Measurements from ENCODE around the gene MCRIP2.
A peak's percentile ranks its signal among the peaks of the same experiment; 100 is the strongest.
"Not testable (repeated sequence)": the region's sequence is repeated elsewhere in the genome, so short reads cannot be mapped to it uniquely, and the experiment has no call there.

MCRIP2 gene

DNA sequence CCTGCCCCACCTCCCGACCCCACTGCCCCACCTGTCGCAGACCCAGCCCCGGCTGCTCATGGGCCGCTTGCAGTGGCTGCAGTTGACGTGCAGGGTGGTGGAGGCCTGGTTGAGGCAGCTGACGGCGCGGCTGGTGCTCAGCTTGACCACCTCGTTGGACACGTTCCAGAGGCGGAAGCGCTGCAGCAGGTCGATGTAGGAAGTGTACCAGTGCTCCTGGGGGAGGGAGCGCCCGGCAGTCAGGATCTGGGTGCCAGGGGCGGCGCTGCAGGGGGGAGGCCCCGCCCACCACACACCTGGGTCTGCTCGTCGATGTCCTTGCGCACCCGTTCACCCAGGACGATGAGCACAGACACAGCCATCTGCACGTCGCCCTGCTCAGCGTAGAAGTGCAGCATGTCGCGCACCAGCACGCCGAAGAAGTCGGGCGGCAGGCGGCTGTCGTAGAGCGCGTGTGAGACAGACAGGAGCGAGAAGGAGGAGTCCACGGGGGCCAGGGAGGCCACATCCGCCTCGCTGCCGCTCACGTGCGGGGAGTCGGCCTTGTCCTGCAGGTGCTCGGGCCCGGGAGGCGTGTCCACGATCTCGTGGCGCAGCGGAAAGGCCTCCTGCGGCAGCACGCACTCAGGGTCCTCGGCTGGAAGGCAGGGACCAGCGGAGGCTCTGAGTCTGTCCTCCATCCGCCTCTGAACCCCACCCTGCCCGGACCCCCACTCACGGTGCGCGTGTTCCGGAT is 43.5 kb downstream of the MCRIP2 start:
- Mint-ChIP-seq H3K27ac (no peak overlapping the region), H3K4me3 (peak overlapping the region; percentile 44), H3K9me3 (no peaks in the 10 kb centered on the region), H3K4me1 (peaks cover 21% of the 10 kb centered on the region), H3K36me3 (peaks cover 3% of the 10 kb centered on the region), H3K27me3 (no peaks in the 10 kb centered on the region)

DNA sequence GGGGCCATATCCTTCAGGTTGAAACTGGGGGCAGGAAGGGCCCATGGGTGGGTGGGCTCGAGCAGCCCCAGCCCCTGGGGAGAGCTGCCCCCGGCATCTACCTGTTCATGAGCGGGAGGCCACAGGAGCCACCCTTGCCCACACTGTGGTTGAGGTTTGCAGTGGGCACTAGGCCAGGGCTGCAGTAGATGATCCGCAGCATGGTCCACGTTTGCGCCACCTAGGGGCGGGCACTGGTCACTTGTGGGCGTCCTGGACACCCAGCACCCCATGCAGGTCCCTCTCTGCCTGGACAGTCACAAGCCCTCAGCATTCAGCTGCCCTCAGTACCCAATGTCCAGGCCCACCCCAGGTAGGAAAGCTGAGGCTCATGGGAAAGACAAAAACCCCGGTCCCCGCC is 44.3 kb downstream of the MCRIP2 start:
- H3K4me3 Mint-ChIP-seq: peak overlapping the region; percentile 44
- H3K27ac Mint-ChIP-seq: no peak overlapping the region

DNA sequence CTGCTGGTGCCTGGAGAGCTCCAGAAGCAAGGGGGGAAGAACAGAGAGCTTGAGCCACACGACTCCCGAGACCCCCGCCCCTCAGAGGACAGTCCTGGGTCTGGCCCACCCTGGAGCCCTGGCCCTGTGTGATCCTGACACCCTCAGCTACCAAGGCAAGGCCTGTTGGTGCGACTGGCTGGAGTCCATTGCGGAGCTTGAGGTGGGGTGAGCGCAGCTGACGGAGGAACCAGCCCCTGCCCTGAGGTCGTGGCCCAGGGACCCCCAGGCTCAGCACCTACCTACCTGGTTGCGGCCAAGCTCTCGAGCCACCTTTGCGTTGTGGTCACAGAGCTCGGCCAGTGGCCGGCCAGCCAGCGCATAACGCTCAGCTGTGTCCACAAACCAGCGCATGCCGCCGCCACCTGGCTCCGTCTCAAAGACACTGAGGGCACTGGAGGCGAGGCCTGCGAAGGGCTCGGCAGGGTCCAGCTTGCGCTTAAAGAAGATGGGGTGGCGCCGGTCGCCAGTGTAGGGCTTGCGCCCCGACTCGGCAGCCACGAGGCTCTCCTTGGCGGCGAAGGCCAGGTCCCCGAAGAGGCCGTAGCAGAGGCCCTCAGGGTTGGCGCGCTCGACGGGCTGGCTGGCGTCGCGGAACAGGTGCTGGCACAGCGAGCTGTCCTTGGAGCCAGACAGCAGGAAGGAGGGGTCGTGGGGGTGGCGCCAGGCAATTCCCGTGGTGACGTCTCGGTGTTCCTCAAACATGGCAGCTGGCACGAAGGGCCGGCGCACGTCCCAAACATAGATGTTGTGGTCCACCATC is 45.0 kb downstream of the MCRIP2 start:
- no peaks in the 10 kb centered on the region for H3K27me3 Mint-ChIP-seq
- H3K4me3 Mint-ChIP-seq: no peak overlapping the region
- peaks cover 22% of the 10 kb centered on the region for H3K4me1 Mint-ChIP-seq
- H3K27ac Mint-ChIP-seq: no peak overlapping the region
- peaks cover 3% of the 10 kb centered on the region for H3K36me3 Mint-ChIP-seq
- no peaks in the 10 kb centered on the region for H3K9me3 Mint-ChIP-seq

More for the DNA sequence above, 44.3 kb downstream of the MCRIP2 start:
- H3K27me3 Mint-ChIP-seq: no peaks in the 10 kb centered on the region
- peaks cover 3% of the 10 kb centered on the region for H3K36me3 Mint-ChIP-seq
- H3K4me1 Mint-ChIP-seq: peaks cover 25% of the 10 kb centered on the region
- no peaks in the 10 kb centered on the region for H3K9me3 Mint-ChIP-seq

DNA sequence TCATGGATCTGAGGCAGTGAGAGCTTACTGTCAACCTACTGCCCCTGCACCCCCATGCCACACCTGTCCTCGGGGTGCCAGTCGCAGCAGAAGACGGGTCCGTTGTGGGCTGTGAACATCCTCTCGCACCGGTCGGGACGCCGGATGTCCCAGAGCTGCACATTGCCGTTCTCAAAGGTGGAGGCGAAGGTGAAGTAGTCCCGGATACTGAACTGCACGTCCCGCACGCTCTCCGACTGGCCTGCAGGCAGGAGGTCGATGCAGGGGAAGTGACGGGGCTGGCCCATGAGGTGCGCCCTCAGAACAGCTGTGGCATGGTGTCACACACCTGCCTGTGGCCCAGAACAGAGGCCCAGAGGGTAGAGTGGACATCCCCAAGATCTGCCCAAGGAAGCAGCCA is 45.9 kb downstream of the MCRIP2 start:
- Mint-ChIP-seq H3K36me3 (peaks cover 1% of the 10 kb centered on the region), H3K4me1 (peaks cover 17% of the 10 kb centered on the region), H3K4me3 (peak overlapping the region; percentile 26), H3K9me3 (no peaks in the 10 kb centered on the region), H3K27me3 (no peaks in the 10 kb centered on the region), H3K27ac (no peak overlapping the region)

DNA sequence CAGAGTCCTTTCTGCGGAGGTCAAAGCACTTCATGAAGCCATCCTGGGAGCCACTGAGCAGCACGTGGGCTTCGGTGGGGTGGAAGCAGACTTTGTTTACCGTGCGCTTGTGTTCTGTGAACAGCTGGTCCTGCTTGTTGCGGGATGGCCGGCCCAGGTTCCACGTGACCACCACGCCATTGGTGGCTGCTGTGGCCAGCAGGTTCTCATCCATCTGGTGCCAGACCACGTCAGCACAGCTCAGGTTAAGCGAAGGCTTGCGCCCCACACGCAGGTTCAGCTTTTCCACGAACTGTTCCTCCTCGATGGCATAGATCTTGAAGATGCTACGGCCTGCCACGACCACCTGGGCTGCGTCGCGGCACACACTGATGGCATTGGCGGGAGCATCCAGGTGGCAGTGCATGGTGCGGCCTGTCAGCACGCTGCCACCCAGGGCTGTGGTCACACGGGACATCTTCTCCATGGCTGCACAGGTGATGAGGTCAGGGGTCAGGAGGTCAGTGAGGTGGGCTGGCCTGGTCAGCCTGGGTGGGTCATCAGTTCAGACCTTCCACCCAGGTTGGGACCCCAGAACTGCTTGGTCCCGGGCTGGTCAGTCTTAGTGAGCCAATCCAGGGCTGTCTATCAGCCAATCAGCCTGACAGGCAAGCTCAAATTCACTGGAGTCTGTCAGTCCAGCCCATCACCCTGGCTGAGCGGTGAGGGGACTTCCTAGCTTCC is 47.7 kb downstream of the MCRIP2 start:
- Mint-ChIP-seq H3K36me3 (no peaks in the 10 kb centered on the region), H3K4me3 (peak overlapping the region; percentile 95), H3K27ac (peak overlapping the region; percentile 93), H3K9me3 (no peaks in the 10 kb centered on the region), H3K4me1 (peaks cover 15% of the 10 kb centered on the region), H3K27me3 (no peaks in the 10 kb centered on the region)

DNA sequence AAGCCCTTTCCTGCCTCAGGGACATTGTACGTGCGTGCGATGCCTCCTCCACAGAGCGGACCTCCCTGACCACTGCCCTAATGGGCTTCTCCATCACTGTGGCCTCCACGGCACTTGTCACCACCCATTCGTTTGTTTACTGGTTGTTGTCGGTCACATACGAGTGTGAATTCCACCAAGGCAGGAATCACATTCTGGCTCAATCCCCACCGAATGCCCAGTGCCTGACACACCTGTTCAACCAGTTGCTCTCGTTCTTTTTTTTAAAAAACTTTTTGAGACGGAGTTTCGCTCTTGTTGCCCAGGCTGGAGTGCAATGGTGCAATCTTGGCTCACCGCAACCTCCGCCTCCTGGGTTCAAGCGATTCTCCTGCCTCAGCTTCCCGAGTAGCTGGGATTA is 49.6 kb downstream of the MCRIP2 start:
- Mint-ChIP-seq H3K4me3 (peak overlapping the region; percentile 55), H3K27ac (peak overlapping the region; percentile 80), H3K4me1 (peaks cover 23% of the 10 kb centered on the region)
- H3K9me3 Mint-ChIP-seq, H3K36me3 Mint-ChIP-seq, H3K27me3 Mint-ChIP-seq: not testable (repeated sequence)

DNA sequence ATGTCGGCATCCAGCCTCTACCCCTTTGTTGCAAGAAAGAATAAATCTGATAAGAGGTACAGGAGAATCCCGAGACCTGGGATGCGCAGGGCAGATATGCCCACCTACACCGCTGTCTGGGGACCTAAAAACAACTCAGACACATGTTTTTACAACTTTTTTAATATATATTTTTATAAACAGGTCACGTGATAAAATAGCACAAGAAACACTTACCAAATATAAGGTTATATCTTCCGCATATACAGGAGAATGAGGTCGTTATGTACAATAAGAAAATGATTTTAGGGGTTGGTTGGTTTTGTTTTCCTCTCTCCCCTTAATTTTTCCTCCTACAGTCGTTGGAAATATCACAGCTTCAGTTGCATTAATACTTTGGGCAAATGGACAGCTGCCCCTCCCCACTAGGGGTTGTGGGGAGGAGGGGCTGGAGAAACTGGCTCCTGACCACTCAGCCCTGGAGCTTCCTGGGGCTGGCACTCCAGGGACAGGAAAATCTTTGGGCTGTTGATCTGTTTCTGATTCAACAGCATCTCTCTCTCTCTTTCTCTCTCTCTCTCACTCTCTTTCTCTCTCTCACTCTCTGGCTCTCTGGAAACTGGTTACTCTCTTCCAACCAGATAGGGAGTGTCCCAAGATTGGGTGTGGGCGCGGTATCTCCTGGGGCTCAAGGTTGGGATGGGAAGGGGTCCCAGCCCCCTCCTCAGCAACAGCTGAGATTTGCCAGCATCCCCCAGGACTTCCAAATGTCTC is 50.9 kb downstream of the MCRIP2 start:
- Mint-ChIP-seq H3K4me3 (peak overlapping the region; percentile 9), H3K36me3 (no peaks in the 10 kb centered on the region), H3K27me3 (no peaks in the 10 kb centered on the region), H3K27ac (peak overlapping the region; percentile 60), H3K4me1 (peaks cover 28% of the 10 kb centered on the region), H3K9me3 (no peaks in the 10 kb centered on the region)

DNA sequence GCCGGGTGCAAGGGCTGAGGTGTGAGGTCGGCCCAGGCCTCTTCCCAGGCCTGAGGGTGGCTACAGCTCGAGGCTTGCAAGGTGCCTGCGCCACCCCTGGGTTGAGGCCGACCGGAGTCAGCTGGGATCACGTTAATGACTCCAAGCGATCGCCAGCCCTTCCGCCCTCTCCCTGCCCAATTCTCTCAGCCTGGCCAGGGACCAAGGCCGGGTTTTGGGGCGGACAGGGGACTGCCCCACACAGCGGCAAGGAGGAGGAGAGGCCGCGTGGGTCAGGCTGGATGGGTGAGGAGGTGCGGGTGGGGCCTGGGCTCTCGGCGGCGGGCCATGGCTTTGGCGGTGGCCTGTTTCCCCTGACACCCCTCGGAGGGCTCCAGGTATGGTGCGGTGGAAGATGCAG is 51.7 kb downstream of the MCRIP2 start:
- Mint-ChIP-seq H3K27me3 (no peaks in the 10 kb centered on the region), H3K36me3 (no peaks in the 10 kb centered on the region), H3K4me1 (peaks cover 28% of the 10 kb centered on the region), H3K9me3 (no peaks in the 10 kb centered on the region), H3K27ac (no peak overlapping the region), H3K4me3 (peak overlapping the region; percentile 19)

DNA sequence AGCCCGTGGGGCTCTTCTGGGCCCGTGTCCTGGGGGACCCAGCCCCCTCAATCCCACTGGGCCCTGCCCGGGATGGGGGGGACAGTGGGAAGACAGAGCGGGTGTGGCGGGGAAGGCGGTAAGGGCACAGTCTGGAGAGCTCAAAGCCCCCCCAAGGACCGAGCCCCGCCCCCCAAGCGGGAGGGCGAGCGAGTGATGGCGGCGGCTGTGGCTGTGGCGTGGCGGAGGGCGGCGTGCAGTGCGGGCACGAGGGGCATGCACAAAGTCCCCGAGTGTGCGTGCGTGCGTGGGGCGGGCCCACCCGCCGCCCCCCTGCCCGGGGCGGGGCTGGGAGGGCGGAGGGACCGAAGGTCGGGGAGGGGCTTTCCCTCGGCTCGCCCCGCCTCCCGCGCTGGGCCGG is 52.1 kb downstream of the MCRIP2 start:
- H3K36me3 Mint-ChIP-seq: no peaks in the 10 kb centered on the region
- H3K27ac Mint-ChIP-seq: no peak overlapping the region
- no peaks in the 10 kb centered on the region for H3K27me3 Mint-ChIP-seq
- peak overlapping the region; percentile 19 for H3K4me3 Mint-ChIP-seq
- no peaks in the 10 kb centered on the region for H3K9me3 Mint-ChIP-seq
- peaks cover 28% of the 10 kb centered on the region for H3K4me1 Mint-ChIP-seq

DNA sequence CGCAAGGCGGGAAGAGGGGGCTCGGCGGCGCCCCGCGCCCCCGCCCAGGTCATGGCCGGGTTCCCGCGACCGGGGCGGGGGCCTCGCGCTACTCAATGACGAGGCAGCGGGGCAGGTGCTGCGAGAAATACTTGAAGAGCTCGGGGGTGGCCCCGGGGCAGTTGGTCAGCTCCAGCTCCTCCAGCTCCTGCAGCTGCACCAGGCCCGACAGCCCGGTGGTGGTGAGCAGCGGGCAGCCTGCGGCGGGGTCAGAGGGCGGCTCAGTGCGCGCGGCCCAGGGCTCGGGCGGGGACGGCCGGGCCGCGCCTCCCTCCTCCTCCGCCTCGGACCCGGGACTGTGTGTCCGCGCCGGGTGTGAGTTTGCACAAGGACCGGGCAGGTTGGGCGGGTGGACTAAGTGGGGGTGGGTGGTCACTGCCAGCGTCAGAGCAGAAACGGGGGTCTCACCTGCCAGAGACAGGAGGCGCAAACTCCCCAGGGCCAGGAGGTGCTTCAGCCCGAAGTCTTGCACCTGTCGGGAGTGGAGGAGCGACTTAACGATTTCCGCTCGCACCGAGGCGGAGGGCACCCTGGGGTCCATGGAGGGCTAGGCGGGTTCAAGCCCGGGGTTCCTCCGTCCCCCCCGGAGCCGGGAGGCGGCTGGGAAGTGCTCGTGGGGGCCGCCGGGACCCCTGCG is 52.7 kb downstream of the MCRIP2 start:
- Mint-ChIP-seq H3K36me3 (no peaks in the 10 kb centered on the region), H3K9me3 (no peaks in the 10 kb centered on the region), H3K4me1 (peaks cover 28% of the 10 kb centered on the region), H3K27ac (no peak overlapping the region), H3K27me3 (no peaks in the 10 kb centered on the region), H3K4me3 (peak overlapping the region; percentile 64)

DNA sequence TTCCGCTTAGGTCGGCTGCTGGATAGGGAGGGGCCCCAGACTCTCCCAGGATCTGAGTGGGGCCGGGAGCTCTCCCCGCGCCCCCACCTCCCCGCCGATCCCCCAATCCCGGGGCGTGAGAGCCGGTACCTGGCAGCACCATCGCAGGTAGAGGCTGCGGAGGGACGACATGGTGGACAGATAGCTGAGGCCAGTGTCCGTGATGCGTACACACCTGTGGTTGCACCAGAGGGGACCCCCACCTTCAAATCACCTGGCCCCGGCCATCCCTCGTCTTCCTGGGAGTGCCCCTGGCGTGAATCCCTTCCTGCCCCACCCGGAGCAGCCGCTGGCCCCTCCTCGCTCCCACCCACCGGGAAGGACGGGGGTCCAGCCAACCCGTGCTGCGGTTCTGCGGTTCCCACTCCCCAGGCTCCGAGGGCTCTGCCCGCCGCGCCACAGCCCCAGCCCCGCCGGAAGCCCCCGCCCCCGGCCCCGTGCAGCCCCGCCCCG is 53.3 kb downstream of the MCRIP2 start:
- Mint-ChIP-seq H3K4me1 (peaks cover 26% of the 10 kb centered on the region), H3K4me3 (no peak overlapping the region), H3K27ac (no peak overlapping the region), H3K36me3 (no peaks in the 10 kb centered on the region), H3K27me3 (no peaks in the 10 kb centered on the region), H3K9me3 (no peaks in the 10 kb centered on the region)

DNA sequence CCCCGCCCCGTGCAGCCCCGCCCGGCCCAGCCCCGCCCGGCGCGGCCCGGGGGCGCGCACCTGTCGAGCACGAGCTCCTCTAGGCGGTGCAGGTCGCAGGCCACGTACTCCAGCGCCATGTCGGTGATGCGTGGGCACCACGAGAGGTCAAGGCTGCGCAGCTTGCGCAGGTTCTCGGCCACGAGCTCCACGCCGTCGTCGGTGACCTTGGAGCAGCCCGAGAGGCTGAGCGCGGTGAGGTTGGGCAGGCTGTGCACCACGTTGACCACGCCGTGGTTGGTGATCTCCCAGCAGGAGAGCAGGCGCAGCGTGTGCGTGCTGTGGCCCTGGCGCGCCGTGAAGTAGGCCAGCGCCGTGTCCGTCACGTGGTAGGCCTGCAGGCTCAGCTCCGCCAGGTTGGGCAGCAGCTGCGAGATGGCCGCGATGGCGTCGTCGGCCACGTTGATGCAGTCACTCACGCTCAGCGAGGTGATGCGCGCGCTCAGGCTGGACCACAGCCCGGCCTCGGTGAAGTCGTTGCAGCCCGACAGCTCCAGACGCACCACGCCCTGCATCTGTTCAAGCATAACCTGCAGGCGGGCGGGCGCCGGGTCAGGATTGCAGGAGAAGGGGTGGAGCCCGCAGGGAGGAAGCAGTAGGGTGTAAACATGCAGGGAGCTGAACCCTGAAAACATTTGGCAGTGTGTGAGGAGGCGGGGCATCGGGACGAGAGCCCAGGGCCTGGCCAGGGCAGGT is 53.9 kb downstream of the MCRIP2 start:
- Mint-ChIP-seq H3K27me3 (no peaks in the 10 kb centered on the region), H3K4me1 (peaks cover 22% of the 10 kb centered on the region), H3K36me3 (no peaks in the 10 kb centered on the region), H3K4me3 (peak overlapping the region; percentile 79), H3K27ac (no peak overlapping the region), H3K9me3 (no peaks in the 10 kb centered on the region)
